CD1c-positive myeloid dendritic cell (primary cell): ENCODE results near the gene WIF1.

Source experiments
- DNase-seq: peaks from one replicate; pipeline ENCODE4 v3.0.0-alpha.2; 2016; ENCODE audit errors: extremely low spot score

WIF1 gene

GRCh38 chr12:65122703-65123102, 1.6 kb upstream of the WIF1 start:
- DNase-seq: no peak

DNA sequence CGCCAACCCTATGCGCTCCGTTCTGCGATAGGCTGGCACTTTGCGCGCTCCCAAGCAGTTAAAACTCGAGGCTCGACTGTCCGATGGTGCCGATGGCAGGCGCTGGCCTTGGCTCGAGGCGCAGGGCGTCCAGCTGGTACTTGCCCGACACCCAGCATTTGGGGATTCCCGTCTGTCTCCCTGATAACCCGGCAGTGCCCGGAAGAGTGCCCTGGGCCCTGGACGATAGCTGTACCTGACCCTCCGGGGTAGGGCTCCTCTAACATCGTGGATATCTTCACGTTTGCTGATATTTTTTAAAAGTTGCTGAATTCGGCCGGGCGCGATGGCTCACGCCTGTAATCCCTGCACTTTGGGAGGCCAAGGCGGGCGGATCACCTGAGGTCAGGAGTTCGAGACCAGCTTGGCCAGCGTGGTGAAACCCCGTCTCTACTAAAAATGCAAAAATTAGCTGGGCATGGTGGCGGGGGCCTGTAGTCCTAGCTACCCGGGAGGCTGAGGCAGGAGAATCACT, 908 bp upstream of the WIF1 start:
- DNase-seq: no peak

GRCh38 chr12:65119063-65119462, 2.0 kb downstream of the WIF1 start:
- no peak for DNase-seq

DNA sequence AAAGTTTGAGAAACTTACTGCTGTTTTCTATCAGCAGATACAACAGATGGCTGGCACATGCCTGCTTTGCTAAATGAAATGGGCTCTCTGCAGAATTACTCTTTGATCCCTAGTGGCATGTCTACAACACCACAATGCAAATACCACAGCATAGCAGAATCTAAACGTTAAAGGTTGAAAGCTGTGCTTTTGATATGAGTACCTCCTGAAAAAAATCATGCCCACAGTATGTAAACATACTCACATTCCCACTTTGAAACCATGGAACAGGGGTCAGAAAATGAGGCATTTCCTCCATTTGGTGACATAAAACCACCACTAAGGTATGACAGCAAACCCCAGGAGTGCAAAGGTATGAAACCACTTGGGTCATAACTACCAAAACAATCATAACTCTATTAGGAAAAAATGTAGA, 7.5 kb downstream of the WIF1 start:
- DNase-seq: no peak

GRCh38 chr12:65106948-65107347, 14.2 kb downstream of the WIF1 start:
- DNase-seq: no peak

GRCh38 chr12:65100140-65100539, 21.0 kb downstream of the WIF1 start:
- DNase-seq: no peak

DNA sequence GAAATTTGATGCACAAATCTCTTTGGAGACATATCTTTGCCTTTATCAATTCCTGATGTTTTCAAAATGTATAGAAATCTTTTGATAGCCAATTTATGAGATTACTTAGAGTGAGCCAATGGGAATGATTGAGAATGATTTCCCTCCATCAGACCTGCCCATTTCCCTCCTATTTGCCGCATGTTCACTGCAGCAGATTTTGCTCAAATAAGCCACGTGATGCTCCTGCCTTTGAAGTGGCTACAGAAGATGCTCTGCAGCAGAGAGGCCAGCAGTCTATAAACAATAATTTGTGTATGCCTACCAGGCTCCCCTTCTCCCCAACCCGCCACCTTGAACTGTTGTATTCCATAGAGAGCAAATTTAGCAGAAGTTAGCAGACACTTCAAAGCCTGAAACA, 21.9 kb downstream of the WIF1 start:
- DNase-seq: no peak

GRCh38 chr12:65098364-65098763, 22.7 kb downstream of the WIF1 start:
- DNase-seq: no peak

- DNase-seq: no peak
These were observed 26.4 kb downstream of the WIF1 start for GRCh38 chr12:65094722-65095121.

DNA sequence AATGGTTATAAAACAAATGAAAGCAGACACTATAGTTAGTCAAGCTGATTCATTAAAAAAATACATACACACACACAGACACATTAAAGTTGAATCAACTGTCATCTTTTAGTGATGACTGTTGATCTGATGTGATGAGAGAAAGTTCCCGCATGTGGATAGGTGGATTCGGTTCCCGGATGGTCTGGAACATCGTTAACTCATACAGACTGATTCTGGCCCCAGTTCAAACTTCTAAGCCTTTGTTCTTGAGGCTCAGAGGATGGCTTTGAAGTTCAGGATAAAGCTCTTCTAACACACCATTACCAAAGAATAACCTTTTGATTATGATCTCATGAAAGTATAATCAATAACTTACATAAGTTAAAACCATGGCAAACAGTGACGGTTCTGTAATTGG, 27.5 kb downstream of the WIF1 start:
- DNase-seq: no peak

- no peak for DNase-seq
These were observed 30.6 kb downstream of the WIF1 start for GRCh38 chr12:65090461-65090860.

GRCh38 chr12:65086236-65086635, 34.9 kb downstream of the WIF1 start:
- DNase-seq: no peak

DNA sequence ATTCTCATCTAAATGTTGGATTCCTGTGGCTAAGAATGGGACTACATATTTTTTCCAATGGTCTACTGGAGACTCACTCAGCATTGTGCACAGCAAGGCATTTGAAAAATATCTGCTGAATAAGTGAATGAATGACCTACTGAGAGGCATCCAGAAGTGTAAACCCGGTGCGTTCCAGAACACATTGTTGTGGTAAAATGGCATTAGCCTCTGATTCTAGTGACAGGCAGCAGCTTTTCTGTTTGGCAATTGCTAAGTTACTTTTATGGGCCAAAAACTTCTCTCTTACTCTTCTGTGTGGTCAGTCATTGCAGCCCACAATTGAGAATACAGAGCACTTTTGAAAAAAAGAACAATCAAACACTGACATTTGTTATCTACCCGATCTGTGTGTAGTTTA, 36.5 kb downstream of the WIF1 start:
- no peak for DNase-seq

GRCh38 chr12:65083581-65083980, 37.5 kb downstream of the WIF1 start:
- DNase-seq: no peak

DNA sequence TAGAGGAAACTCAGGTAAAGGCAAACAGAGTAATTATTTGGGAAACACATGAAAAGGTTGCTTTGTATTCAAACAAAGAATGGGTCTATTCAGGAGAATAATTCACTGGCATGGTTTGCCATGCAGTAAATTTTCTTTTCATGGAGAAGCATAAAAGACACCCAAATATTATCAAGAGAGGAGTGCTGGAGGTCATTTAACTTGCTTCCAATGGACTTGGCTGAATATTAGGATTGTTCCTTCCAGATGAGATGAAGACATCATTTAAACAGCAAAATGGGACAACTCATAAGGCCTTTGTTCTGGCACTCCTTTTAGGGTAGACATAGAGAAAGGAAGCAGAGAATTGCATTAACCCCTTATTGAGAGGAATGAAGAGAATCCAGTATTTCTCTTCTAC, 38.7 kb downstream of the WIF1 start:
- DNase-seq: no peak

DNA sequence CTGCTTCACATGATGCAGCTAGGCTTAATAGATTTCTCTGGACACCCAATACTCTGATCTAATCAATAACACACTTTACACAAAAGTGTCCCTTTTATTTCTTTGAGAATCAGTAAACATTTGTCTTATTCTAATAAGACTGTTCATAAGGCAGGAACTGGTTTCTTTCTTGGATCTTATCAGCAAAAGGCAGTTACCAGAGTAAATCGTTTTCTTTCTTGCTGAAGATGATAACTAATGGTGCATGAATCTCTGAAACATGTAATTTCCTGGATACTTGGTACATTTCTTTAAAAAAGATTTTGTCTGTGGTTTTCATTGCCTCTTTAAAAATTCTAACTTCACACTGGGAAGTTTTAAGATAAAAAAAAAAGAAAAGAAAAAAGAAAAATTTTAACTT, 39.6 kb downstream of the WIF1 start:
- DNase-seq: no peak

- no peak for DNase-seq
These were observed 46.2 kb downstream of the WIF1 start for GRCh38 chr12:65074932-65075331.

DNA sequence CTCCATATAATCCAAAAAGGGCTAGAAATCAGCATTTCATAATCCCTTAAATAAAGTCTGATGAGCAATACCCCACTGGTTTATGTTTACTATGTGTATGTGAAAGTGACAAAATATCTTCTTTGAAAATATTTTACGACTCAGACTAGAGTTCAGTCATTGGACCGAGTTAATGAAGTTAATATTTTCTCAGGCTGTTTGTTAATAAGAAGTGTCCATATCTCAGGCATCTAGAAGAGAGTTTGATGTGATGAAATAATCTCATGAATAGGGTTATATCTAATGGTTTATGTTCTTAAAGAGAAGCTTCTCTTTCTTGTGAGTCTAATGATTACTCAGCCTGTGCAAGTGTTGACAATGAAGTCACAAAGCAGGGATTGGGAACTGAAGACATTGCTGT, 51.8 kb downstream of the WIF1 start:
- DNase-seq: no peak

GRCh38 chr12:65067383-65067782, 53.7 kb downstream of the WIF1 start:
- no peak for DNase-seq

GRCh38 chr12:65055859-65056258, 65.2 kb downstream of the WIF1 start:
- no peak for DNase-seq

GRCh38 chr12:65051218-65051617, 69.9 kb downstream of the WIF1 start:
- no peak for DNase-seq

- no peak for DNase-seq
These were observed 75.8 kb downstream of the WIF1 start for GRCh38 chr12:65045269-65045668.

DNA sequence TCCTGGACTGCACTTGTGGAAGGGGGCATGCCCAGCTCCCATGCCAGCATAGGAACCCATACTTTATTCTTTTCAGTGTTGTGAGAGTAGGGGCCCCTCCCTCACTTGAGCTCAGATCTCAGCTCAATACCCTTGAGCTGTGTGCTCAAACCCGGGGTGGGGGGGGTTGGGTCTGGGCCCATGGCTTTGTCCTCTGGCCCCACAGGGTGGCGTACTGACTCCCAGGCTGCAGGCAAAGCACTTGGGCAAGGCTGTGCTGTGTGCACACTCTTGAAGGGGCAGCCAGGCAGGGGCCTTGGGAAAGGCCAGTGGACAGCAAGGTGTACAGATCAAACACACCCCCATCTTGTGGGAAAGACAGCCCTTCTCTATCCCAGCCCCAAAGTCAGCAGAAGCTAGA, 81.8 kb downstream of the WIF1 start:
- no peak for DNase-seq

- no peak for DNase-seq
These were observed 96.0 kb downstream of the WIF1 start for GRCh38 chr12:65025136-65025535.

GRCh38 chr12:65023485-65023884, 97.6 kb downstream of the WIF1 start:
- no peak for DNase-seq
